Activated CD4-positive, CD25-positive, alpha-beta regulatory T cell (primary cell): ENCODE data around the gene VAMP4.
A peak's percentile ranks its signal among the peaks of the same experiment; 100 is the strongest.
"Not testable (repeated sequence)": the region's sequence is repeated elsewhere in the genome, so short reads cannot be mapped to it uniquely, and the experiment has no call there.

Source experiments
- DNase-seq, 4 experiments: peaks; one replicate each; lab custom pipeline; 2025; lab: John Stamatoyannopoulos, UW

Gene VAMP4

GRCh38 chr1:171751221-171751620, 9.4 kb upstream of the VAMP4 start:
- no peak for DNase-seq

- no peak for DNase-seq
Observed at GRCh38 chr1:171748651-171749050, 6.8 kb upstream of the VAMP4 start.

- no peak for DNase-seq
Observed at GRCh38 chr1:171744986-171745385, 3.1 kb upstream of the VAMP4 start.

- DNase-seq: no peak
Observed at GRCh38 chr1:171743081-171743870, 1.4 kb upstream of the VAMP4 start.

GRCh38 chr1:171742577-171742922, 685 bp upstream of the VAMP4 start:
- peak in 1 of 4 experiments; percentile 12 for DNase-seq

- peak; percentile 6 to 12 (median 8) for DNase-seq
Observed at GRCh38 chr1:171740987-171741871, 636 bp downstream of the VAMP4 start.

- no peak for DNase-seq
Observed at GRCh38 chr1:171740356-171740863, 1.5 kb downstream of the VAMP4 start.

- DNase-seq: no peak
Observed at GRCh38 chr1:171739656-171740055, 2.2 kb downstream of the VAMP4 start.

- no peak for DNase-seq
Observed at GRCh38 chr1:171738911-171739310, 3.0 kb downstream of the VAMP4 start.

GRCh38 chr1:171736196-171736595, 5.7 kb downstream of the VAMP4 start:
- no peak for DNase-seq

GRCh38 chr1:171730052-171730451, 11.8 kb downstream of the VAMP4 start:
- no peak for DNase-seq

- DNase-seq: no peak
Observed at GRCh38 chr1:171727778-171728177, 14.1 kb downstream of the VAMP4 start.

- DNase-seq: not testable (repeated sequence)
Observed at GRCh38 chr1:171723180-171723579, 18.7 kb downstream of the VAMP4 start.

- DNase-seq: no peak
Observed at GRCh38 chr1:171718848-171719247, 23.0 kb downstream of the VAMP4 start.

GRCh38 chr1:171718216-171718615, 23.6 kb downstream of the VAMP4 start:
- DNase-seq: no peak

GRCh38 chr1:171717062-171717718, 24.7 kb downstream of the VAMP4 start:
- DNase-seq: no peak

GRCh38 chr1:171716616-171717015, 25.2 kb downstream of the VAMP4 start:
- DNase-seq: no peak

- no peak for DNase-seq
Observed at GRCh38 chr1:171715813-171716251, 26.0 kb downstream of the VAMP4 start.

GRCh38 chr1:171712341-171712740, 29.5 kb downstream of the VAMP4 start:
- no peak for DNase-seq

- no peak for DNase-seq
Observed at GRCh38 chr1:171711643-171712042, 30.2 kb downstream of the VAMP4 start.

GRCh38 chr1:171707583-171707982, 34.3 kb downstream of the VAMP4 start:
- DNase-seq: no peak

GRCh38 chr1:171702598-171702997, 39.3 kb downstream of the VAMP4 start:
- no peak for DNase-seq
